A549 (cell line): ENCODE data around the gene LRSAM1. TPM values are rescaled to one million over a fixed set of nuclear protein-coding genes. Genes with fewer than 3 reads are reported as not detected.

Source experiments
- ATAC-seq, 2 experiments: fragments of 200-7000 bp in 1 of 2; fragments of >200 bp in 1 of 2; cut with Nextera tagmentation in 1 of 2; cut with Tn5 transposase in 1 of 2; 3 replicates each; pipeline versions ENCODE4 v1.8.0 to v1.9.1; 2018 to 2020; ENCODE audit warnings: mild to moderate bottlenecking in 1 of 2, moderate library complexity in 1 of 2
- CTCF ChIA-PET: fragments of 300-600 bp; sonication (Branson Sonifier 250); formaldehyde crosslinking; extraction: SDS; loops from one replicate; lab custom pipeline; 2021; ENCODE audit warnings: antibody characterized with exemption, inconsistent platforms; lab: Yijun Ruan, JAX
- POLR2A ChIA-PET: fragments of 350-600 bp; formaldehyde crosslinking; extraction: SDS; loops from one replicate; lab custom pipeline; 2021; ENCODE audit warnings: antibody characterized with exemption, inconsistent platforms; lab: Yijun Ruan, JAX
- DNase-seq, 2 experiments: peaks; one replicate each; pipeline versions ENCODE4 v3.0.0 to v3.0.0-alpha.2; 2011 to 2016; ENCODE audit warnings: low read depth in 1 of 2, low spot score in 1 of 2
- FAIRE-seq: peaks from 2 replicates; lab custom pipeline; 2011; peaks lifted over from hg19 to GRCh38; lab: Jason Lieb, UNC
- H3K27ac ChIP-seq, 2 experiments: fragments of >200 bp; sonication (Bioruptor Twin); formaldehyde crosslinking; 3 replicates each; pipeline ENCODE4 v1.5.1; 2016 to 2017
- H3K4me1 ChIP-seq: fragments of >200 bp; sonication (Bioruptor Twin); formaldehyde crosslinking; 3 replicates; pipeline ENCODE4 v1.6.1; 2016
- H3K4me2 ChIP-seq: fragments of >200 bp; sonication (Bioruptor Twin); formaldehyde crosslinking; 3 replicates; pipeline ENCODE4 v1.6.1; 2016
- H3K4me3 ChIP-seq: fragments of >200 bp; sonication (Bioruptor Twin); formaldehyde crosslinking; 3 replicates; pipeline ENCODE4 v1.5.1; 2016
- H3K9me3 ChIP-seq: fragments of >200 bp; sonication (Bioruptor Twin); formaldehyde crosslinking; 3 replicates; pipeline ENCODE4 v1.6.1; 2016
- ATOH8 ChIP-seq: fragments of 250-450 bp; sonication (Bioruptor Pico); IDR thresholded peaks from 2 replicates; pipeline ENCODE4 v1.5.0; 2020; ENCODE audit warnings: low read depth, mild to moderate bottlenecking, moderate library complexity
- CBX2 ChIP-seq: fragments of 200-600 bp; sonication (generic); IDR thresholded peaks from 2 replicates; pipeline ENCODE4 v1.6.1; 2016; ENCODE audit warnings: low read depth, mild to moderate bottlenecking, borderline replicate concordance
- CHD2 ChIP-seq: fragments of 150-350 bp; IDR thresholded peaks from 2 replicates; pipeline ENCODE4 v1.6.1; 2014; ENCODE audit warnings: low read length; ENCODE audit not compliant: partially characterized antibody
- CTCF ChIP-seq: fragments of >200 bp; sonication (Bioruptor Twin); formaldehyde crosslinking; IDR thresholded peaks from 3 replicates; pipeline ENCODE4 v1.5.1; 2016
- E2F6 ChIP-seq: IDR thresholded peaks from 2 replicates; pipeline ENCODE4 v1.6.1; 2012; ENCODE audit warnings: low read depth, borderline replicate concordance
- EHF ChIP-seq: fragments of 250-450 bp; sonication (Bioruptor Pico); IDR thresholded peaks from 2 replicates; pipeline ENCODE4 v1.5.0; 2020; ENCODE audit warnings: mild to moderate bottlenecking
- ESRRA ChIP-seq: fragments of 150-350 bp; IDR thresholded peaks from 2 replicates; pipeline ENCODE4 v1.6.1; 2014; ENCODE audit warnings: mild to moderate bottlenecking, low read length, borderline replicate concordance
- FOSB ChIP-seq: fragments of 250-450 bp; sonication (Bioruptor Pico); IDR thresholded peaks from 2 replicates; pipeline ENCODE4 v1.5.0; 2020; ENCODE audit warnings: mild to moderate bottlenecking, moderate library complexity
- FOSL2 ChIP-seq, 2 experiments: fragments of 450-650 bp in 1 of 2; fragments of >200 bp in 1 of 2; sonication (Bioruptor Twin) in 1 of 2; formaldehyde crosslinking; IDR thresholded peaks; 2 replicates each; pipeline versions ENCODE4 v1.5.0 to v1.6.1; 2016 to 2020; ENCODE audit warnings: mild to moderate bottlenecking in 1 of 2, moderate library complexity in 1 of 2
- GATA3 ChIP-seq: IDR thresholded peaks from 2 replicates; pipeline ENCODE4 v1.6.1; 2012; ENCODE audit warnings: borderline replicate concordance
- HES2 ChIP-seq: fragments of >200 bp; sonication (Bioruptor Twin); formaldehyde crosslinking; IDR thresholded peaks from 2 replicates; pipeline ENCODE4 v1.6.1; 2016
- HEYL ChIP-seq: fragments of 250-450 bp; sonication (Bioruptor Pico); IDR thresholded peaks from 2 replicates; pipeline ENCODE4 v1.8.0; 2021; ENCODE audit warnings: mild to moderate bottlenecking, moderate library complexity
- MAZ ChIP-seq: fragments of 150-350 bp; IDR thresholded peaks from 2 replicates; pipeline ENCODE4 v1.6.1; 2014; ENCODE audit warnings: antibody characterized with exemption, low read depth, low read length, borderline replicate concordance
- NFE2L2 ChIP-seq: fragments of 150-350 bp; conservative IDR thresholded peaks from 2 replicates; pipeline ENCODE4 v1.6.1; 2014; ENCODE audit warnings: low read length
- PHF8 ChIP-seq: fragments of 200-600 bp; sonication (generic); IDR thresholded peaks from 2 replicates; pipeline ENCODE4 v1.6.1; 2016; ENCODE audit warnings: low read depth, mild to moderate bottlenecking, antibody characterized with exemption, moderate library complexity, borderline replicate concordance
- POLR2A ChIP-seq: IDR thresholded peaks from 2 replicates; pipeline ENCODE4 v1.6.1; 2012; ENCODE audit warnings: mild to moderate bottlenecking, low read length
- POLR2AphosphoS2 ChIP-seq: conservative IDR thresholded peaks from 2 replicates; pipeline ENCODE4 v1.6.1; 2012; ENCODE audit warnings: low read length, improper control_type of control experiment, inconsistent platforms
- RAD21 ChIP-seq, 2 experiments: fragments of >200 bp in 1 of 2; sonication (Bioruptor Twin) in 1 of 2; formaldehyde crosslinking in 1 of 2; IDR thresholded peaks in 1 of 2; conservative IDR thresholded peaks in 1 of 2; 2 replicates in 1 of 2; 3 replicates in 1 of 2; pipeline ENCODE4 v1.6.1; 2012 to 2018; ENCODE audit warnings: inconsistent platforms in 1 of 2
- RARB ChIP-seq: fragments of 250-450 bp; sonication (Bioruptor Pico); IDR thresholded peaks from 2 replicates; pipeline ENCODE4 v1.8.0; 2021; ENCODE audit warnings: mild to moderate bottlenecking, moderate library complexity
- RCOR1 ChIP-seq: fragments of 150-350 bp; IDR thresholded peaks from 2 replicates; pipeline ENCODE4 v1.6.1; 2014; ENCODE audit warnings: antibody characterized with exemption, low read length, low read depth
- SMC3 ChIP-seq: fragments of >200 bp; sonication (Bioruptor Twin); formaldehyde crosslinking; IDR thresholded peaks from 3 replicates; pipeline ENCODE4 v1.6.1; 2018; ENCODE audit warnings: inconsistent platforms
- TP53 ChIP-seq: fragments of 250-450 bp; sonication (Bioruptor Pico); IDR thresholded peaks from 2 replicates; pipeline ENCODE4 v1.5.0; 2021; ENCODE audit warnings: mild to moderate bottlenecking, moderate library complexity
- ZNF302 ChIP-seq: fragments of 250-450 bp; sonication (Bioruptor Pico); IDR thresholded peaks from 2 replicates; pipeline ENCODE4 v1.9.0; 2021; ENCODE audit warnings: inconsistent platforms, mild to moderate bottlenecking, moderate library complexity
- WGBS: methylation state at CpG from one replicate; pipeline ENCODE4 v1.1.6; 2017; ENCODE audit errors: missing lambda C conversion rate; 5-methylcytosine and 5-hydroxymethylcytosine counted together
- polyA plus RNA-seq, 4 experiments: library from polyadenylated mRNA; depleted of rRNA in 3 of 4; stranded (reverse); fragments of >200 nt; fragmentation: RNase III in 1 of 4; extraction: RNeasy Plus Mini Kit Qiagen cat#74134 plus additional on column Dnase treatment in 1 of 4; gene quantifications; 2 replicates in 3 of 4; 3 replicates in 1 of 4; pipeline ENCODE4 v1.2.3, GENCODE V29; 2011 to 2017
- TF ChIP-seq, protein P1 (sequence below): fragments of 200-600 bp; sonication (generic); IDR thresholded peaks from 2 replicates; pipeline ENCODE4 v1.6.1; 2016; ENCODE audit warnings: antibody characterized with exemption, mild to moderate bottlenecking, moderate library complexity

LRSAM1 gene
- polyA plus RNA-seq, 2 of the 4 experiments (the other 2 are of a cell fraction), result 5.1 to 10.0 TPM

- DNase-seq (no peak), ATAC-seq (peak in 1 of 2 experiments; percentile 30; a peak in 2 of 6 replicates), FAIRE-seq (no peak)
- Histone ChIP-seq H3K27ac (no peak overlapping the region), H3K4me3 (no peak overlapping the region), H3K4me2 (no peak overlapping the region), H3K9me3 (no peaks in the 10 kb centered on the region), H3K4me1 (no peaks in the 10 kb centered on the region)
- 91% methylated on average over 10 of the region's 10 CpGs for WGBS
- ChIA-PET POLR2A (no interaction called here), CTCF (interaction anchor here (0.6 to 2.4 kb wide), 9 partner anchors 8 to 639 kb away, joined by 3 to 9 read pairs (median 4); partner anchors contain the start of gene TOR2A)
- no peak for TF ChIP-seq MAZ
- no peak for TF ChIP-seq HES2
- no peak for TF ChIP-seq PHF8
- TF ChIP-seq ESRRA, result no peak
- no peak for TF ChIP-seq SMC3
- no peak for TF ChIP-seq POLR2A
- no peak for TF ChIP-seq GATA3
- TF ChIP-seq RAD21 (conservative IDR thresholded peaks at IDR 0.05 in 1 of 2, IDR thresholded peaks at IDR 0.05 in 1 of 2), result no peak
- no peak for TF ChIP-seq RARB (CRISPR knock-in tag)
- no peak for TF ChIP-seq FOSL2 (IDR thresholded peaks at IDR 0.05)
- TF ChIP-seq FOSL2 (CRISPR knock-in tag; IDR thresholded peaks at IDR 0.05), result no peak
- TF ChIP-seq, protein P1, sequence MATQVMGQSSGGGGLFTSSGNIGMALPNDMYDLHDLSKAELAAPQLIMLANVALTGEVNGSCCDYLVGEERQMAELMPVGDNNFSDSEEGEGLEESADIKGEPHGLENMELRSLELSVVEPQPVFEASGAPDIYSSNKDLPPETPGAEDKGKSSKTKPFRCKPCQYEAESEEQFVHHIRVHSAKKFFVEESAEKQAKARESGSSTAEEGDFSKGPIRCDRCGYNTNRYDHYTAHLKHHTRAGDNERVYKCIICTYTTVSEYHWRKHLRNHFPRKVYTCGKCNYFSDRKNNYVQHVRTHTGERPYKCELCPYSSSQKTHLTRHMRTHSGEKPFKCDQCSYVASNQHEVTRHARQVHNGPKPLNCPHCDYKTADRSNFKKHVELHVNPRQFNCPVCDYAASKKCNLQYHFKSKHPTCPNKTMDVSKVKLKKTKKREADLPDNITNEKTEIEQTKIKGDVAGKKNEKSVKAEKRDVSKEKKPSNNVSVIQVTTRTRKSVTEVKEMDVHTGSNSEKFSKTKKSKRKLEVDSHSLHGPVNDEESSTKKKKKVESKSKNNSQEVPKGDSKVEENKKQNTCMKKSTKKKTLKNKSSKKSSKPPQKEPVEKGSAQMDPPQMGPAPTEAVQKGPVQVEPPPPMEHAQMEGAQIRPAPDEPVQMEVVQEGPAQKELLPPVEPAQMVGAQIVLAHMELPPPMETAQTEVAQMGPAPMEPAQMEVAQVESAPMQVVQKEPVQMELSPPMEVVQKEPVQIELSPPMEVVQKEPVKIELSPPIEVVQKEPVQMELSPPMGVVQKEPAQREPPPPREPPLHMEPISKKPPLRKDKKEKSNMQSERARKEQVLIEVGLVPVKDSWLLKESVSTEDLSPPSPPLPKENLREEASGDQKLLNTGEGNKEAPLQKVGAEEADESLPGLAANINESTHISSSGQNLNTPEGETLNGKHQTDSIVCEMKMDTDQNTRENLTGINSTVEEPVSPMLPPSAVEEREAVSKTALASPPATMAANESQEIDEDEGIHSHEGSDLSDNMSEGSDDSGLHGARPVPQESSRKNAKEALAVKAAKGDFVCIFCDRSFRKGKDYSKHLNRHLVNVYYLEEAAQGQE, result no peak
- TF ChIP-seq HEYL, result no peak
- TF ChIP-seq POLR2AphosphoS2, result no peak
- TF ChIP-seq EHF, result no peak
- TF ChIP-seq TP53 (CRISPR knock-in tag), result no peak
- TF ChIP-seq CTCF, result no peak
- TF ChIP-seq RCOR1, result no peak
- TF ChIP-seq ATOH8 (CRISPR knock-in tag), result no peak
- TF ChIP-seq NFE2L2, result no peak
- no peak for TF ChIP-seq FOSB (CRISPR knock-in tag)
Observed at GRCh38 chr9:127473501-127473900, 22.2 kb downstream of the LRSAM1 start.

- H3K4me3 ChIP-seq, result no peak overlapping the region
- CTCF ChIA-PET, result interaction anchor here (0.6 to 2.4 kb wide), 8 partner anchors 8 to 590 kb away, joined by 3 to 9 read pairs (median 4); partner anchors contain the start of gene TOR2A
- H3K27ac ChIP-seq, result no peak overlapping the region
- WGBS, result 96% methylated on average over 4 of the region's 4 CpGs
- H3K4me1 ChIP-seq, result no peaks in the 10 kb centered on the region
- DNase-seq (no peak), FAIRE-seq (no peak), ATAC-seq (peak; percentile 22 to 30; a peak in 2 of 6 replicates)
- H3K4me2 ChIP-seq, result no peak overlapping the region
- no peaks in the 10 kb centered on the region for H3K9me3 ChIP-seq
- POLR2A ChIA-PET, result no interaction called here
- no peak for TF ChIP-seq FOSL2 (IDR thresholded peaks at IDR 0.05)
- no peak for TF ChIP-seq FOSL2 (CRISPR knock-in tag; IDR thresholded peaks at IDR 0.05)
- no peak for TF ChIP-seq CBX2
- no peak for TF ChIP-seq ZNF302 (CRISPR knock-in tag)
- no peak for TF ChIP-seq FOSB (CRISPR knock-in tag)
- no peak for TF ChIP-seq CHD2
- TF ChIP-seq EHF, result no peak
- no peak for TF ChIP-seq E2F6
- TF ChIP-seq TP53 (CRISPR knock-in tag), result no peak
Observed at GRCh38 chr9:127473932-127474331, 22.6 kb downstream of the LRSAM1 start.
